Measurements from ENCODE around the gene RELB.

- TF ChIP-seq POLR2A (IDR thresholded peaks at IDR 0.05; ENCODE audit: low read depth, low read length): no peak
- no peak for TF ChIP-seq TAF1 (IDR thresholded peaks at IDR 0.05; ENCODE audit: borderline replicate concordance, low read depth, low read length)
- no peak for TF ChIP-seq POLR2AphosphoS5 (IDR thresholded peaks at IDR 0.05; ENCODE audit: low read depth, low read length)
Measured at GRCh38 chr19:44975444-44975843, 25.8 kb upstream of the RELB start.

Data from GM12892 (cell line).